ENCODE results near the gene SRCAP. TPM values are rescaled to one million over a fixed set of nuclear protein-coding genes. Genes with fewer than 3 reads are reported as not detected.

The SRCAP gene
- 10 to 100 TPM; 22.5 to 25.0 TPM for total RNA-seq

DNA sequence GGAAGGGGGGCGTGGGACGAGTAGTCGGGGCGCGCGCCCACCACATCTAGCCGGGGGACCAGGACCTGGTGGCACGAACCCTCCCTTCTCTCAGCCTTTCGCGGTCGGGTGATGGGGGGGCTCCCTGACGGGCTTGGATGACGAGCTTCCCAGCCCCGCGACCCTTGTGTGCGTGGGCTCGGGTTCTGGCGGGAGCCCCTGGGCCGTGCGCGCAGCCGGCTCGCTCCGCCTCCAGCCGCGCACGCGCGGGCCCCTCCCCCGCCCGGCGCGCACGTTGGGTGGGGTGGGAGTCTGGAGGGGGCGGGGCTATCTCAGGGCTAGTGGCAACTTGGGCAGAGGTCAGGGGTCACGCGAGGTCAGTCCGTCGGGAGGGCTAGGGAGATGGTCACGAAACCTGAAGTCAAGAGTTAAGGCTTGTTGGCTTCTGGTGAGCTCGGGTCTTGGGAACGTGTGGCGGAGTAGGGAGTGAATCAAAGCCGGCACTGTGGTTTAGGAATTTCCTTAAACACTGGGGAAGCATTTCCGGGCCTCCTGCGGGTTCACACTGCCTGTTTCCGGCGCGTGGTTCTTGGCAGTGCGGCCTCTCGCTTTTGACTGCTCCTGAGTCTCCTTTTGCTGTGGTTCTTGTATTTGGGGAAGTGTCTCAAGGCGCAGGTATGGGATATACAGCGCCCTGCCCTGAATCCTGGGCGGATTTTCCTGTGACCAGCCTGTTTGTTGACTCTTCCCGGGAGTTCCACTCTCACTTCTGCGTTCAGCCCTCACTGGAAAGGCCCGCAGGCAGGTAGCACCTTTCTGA is at the start of gene SRCAP:
SRCAP (plus strand) TSS at position 356 of the 799 bp plus-strand sequence. CDS start 1,654 bp downstream, outside the sequence.
- H3K27me3 ChIP-seq, result no peaks in the 10 kb centered on the region
- DNase-seq (ENCODE audit: low spot score), result peak; percentile 86
- TF ChIP-seq, protein P1, sequence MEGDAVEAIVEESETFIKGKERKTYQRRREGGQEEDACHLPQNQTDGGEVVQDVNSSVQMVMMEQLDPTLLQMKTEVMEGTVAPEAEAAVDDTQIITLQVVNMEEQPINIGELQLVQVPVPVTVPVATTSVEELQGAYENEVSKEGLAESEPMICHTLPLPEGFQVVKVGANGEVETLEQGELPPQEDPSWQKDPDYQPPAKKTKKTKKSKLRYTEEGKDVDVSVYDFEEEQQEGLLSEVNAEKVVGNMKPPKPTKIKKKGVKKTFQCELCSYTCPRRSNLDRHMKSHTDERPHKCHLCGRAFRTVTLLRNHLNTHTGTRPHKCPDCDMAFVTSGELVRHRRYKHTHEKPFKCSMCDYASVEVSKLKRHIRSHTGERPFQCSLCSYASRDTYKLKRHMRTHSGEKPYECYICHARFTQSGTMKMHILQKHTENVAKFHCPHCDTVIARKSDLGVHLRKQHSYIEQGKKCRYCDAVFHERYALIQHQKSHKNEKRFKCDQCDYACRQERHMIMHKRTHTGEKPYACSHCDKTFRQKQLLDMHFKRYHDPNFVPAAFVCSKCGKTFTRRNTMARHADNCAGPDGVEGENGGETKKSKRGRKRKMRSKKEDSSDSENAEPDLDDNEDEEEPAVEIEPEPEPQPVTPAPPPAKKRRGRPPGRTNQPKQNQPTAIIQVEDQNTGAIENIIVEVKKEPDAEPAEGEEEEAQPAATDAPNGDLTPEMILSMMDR (IDR thresholded peaks at IDR 0.05), result no peak

DNA sequence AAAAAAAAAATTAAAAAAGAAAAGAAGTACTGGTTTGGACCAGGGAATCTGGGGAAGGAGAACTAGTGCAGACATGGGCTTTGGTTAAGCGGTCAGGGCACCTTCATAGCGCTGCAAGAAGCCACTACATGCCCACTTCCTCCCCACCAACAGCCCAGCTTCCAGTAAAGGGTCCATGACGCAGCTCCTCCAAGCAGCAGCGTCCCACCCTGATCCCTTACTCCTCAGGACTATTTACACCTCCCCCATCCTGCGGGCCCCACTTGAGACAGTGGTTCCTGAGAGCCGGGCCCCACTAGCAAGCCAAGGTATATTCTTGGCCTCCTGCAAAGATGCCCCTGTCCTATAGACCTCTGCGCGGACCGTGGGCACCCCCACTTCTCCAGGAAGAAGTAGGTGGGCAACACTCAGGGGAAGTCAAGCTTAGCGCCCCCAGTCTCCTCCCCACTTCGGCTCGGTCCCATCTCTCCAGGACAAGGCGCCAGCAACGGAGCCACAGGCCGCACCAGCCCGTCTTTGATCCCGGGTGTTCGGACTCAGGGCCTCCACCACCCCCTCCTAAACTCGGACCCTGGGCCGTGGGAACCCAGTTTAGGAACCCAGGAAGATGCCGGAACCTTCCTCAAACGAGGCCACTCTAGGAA is 49.1 kb upstream of the SRCAP start:
- DNase-seq (ENCODE audit: low spot score), result peak; percentile 63
- peak overlapping the region; percentile 89 to 95 for H3K27ac ChIP-seq
- peaks cover 0 to 21% of the 10 kb centered on the region in 2 donors for H3K4me1 ChIP-seq
- peaks cover 24% of the 10 kb centered on the region for H3K36me3 ChIP-seq
- TF ChIP-seq, protein P1 (IDR thresholded peaks at IDR 0.05), result no peak
- H3K9me3 ChIP-seq, result no peaks in the 10 kb centered on the region
- peak overlapping the region; percentile 63 to 85 for H3K4me3 ChIP-seq
- no peaks in the 10 kb centered on the region for H3K27me3 ChIP-seq

More for the DNA sequence above, at the start of gene SRCAP:
- no peaks in the 10 kb centered on the region for H3K9me3 ChIP-seq
- H3K4me1 ChIP-seq, result peaks cover 0 to 27% of the 10 kb centered on the region in 2 donors
- H3K36me3 ChIP-seq, result peaks cover 36% of the 10 kb centered on the region
- H3K27ac ChIP-seq, result peak within 1 kb of the TSS; percentile 100
- H3K4me3 ChIP-seq, result peak within 1 kb of the TSS; percentile 98 to 99

DNA sequence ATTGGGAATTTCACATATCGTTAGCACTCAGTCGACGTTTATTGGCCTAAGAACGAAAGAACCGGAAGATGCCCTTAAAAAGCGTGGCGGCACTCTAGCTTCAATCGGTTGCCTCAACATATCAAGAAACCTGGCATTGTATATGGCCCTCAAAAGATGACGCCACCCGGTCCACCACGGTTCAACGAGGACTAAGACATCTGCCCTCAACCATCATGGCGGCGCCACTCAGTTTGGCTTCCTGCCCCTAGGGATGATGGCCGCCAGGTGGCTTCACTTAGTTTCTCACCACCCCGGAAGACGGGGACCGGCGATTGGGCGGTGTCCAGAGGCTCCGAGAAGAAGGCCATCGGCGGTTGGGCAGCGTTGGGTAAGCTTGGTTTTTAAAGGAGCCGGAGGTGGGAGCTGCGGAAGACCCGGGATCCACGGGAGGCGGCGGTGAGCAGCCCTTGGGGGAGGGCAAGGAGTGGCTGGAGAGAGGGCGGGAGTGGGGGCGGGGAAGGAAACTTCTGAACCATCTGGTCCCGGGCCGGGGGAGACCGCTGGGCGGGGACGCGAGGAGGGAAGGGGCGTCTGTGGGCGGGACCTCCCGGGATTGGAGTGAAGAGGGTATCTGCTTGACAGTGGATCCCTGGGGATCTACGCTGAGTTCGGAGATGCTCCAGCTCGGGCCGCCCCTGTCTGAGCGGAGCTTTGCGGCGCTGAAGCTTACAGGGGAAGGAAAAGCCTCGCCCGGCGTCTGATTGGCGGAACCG is 48.4 kb upstream of the SRCAP start, which contains the start of gene PRR14:
PRR14 (plus strand) TSS at position 592 of the 755 bp plus-strand sequence. CDS start 686 bp downstream, outside the sequence.
- H3K36me3 ChIP-seq, result peaks cover 31% of the 10 kb centered on the region
- no peaks in the 10 kb centered on the region for H3K9me3 ChIP-seq
- H3K27ac ChIP-seq, result peak within 1 kb of the TSS; percentile 89 to 95
- peak; percentile 100 for DNase-seq (ENCODE audit: low spot score)
- peaks cover 0 to 21% of the 10 kb centered on the region in 2 donors for H3K4me1 ChIP-seq
- H3K4me3 ChIP-seq, result peak within 1 kb of the TSS; percentile 63 to 85
- TF ChIP-seq, protein P1 (IDR thresholded peaks at IDR 0.05), result no peak
- no peaks in the 10 kb centered on the region for H3K27me3 ChIP-seq

- peak overlapping the region; percentile 89 to 95 for H3K27ac ChIP-seq
- H3K4me1 ChIP-seq, result peaks cover 0 to 21% of the 10 kb centered on the region in 2 donors
- H3K9me3 ChIP-seq, result no peaks in the 10 kb centered on the region
- peak; percentile 71 for DNase-seq (ENCODE audit: low spot score)
- H3K27me3 ChIP-seq, result no peaks in the 10 kb centered on the region
- H3K4me3 ChIP-seq, result peak overlapping the region; percentile 63 to 85
- H3K36me3 ChIP-seq, result peaks cover 39% of the 10 kb centered on the region
- TF ChIP-seq, protein P1 (IDR thresholded peaks at IDR 0.05), result peak; percentile 50 to 84
These were observed 47.6 kb upstream of the SRCAP start for GRCh38 chr16:30651124-30652004.

DNA sequence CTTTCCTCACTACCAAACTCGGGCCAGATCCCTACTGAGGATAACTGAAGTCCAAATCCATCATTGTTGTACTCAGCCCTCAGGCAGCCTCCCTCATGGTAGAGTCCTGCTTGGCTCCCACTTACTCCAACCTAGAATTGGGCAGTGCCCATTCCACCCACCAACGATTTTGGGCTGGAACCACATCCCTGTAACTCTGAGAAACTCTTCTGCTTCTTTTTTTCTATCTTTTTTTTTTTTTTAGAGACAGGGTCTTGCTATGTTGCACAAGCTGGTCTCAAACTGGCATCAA is 47.0 kb upstream of the SRCAP start:
- Histone ChIP-seq H3K9me3 (no peaks in the 10 kb centered on the region), H3K36me3 (peaks cover 43% of the 10 kb centered on the region), H3K4me1 (peaks cover 0 to 25% of the 10 kb centered on the region in 2 donors), H3K4me3 (peak overlapping the region; percentile 63 to 85), H3K27ac (peak overlapping the region; percentile 89 to 95), H3K27me3 (no peaks in the 10 kb centered on the region)
- TF ChIP-seq, protein P1 (IDR thresholded peaks at IDR 0.05), result no peak
- no peak for DNase-seq (ENCODE audit: low spot score)

Measured in right atrium auricular region (tissue), 2 donors.